HUES64 (cell line): ENCODE results near the gene SLC30A4.

Experiments
- H3K27ac ChIP-seq: 2 replicates; pipeline ENCODE4 v1.7.0; 2013; ENCODE audit warnings: low read depth, low read length, inconsistent platforms
- H3K27me3 ChIP-seq: 2 replicates; pipeline ENCODE4 v1.6.1; 2013; ENCODE audit warnings: mild to moderate bottlenecking, low read length; ENCODE audit not compliant: insufficient read depth
- H3K36me3 ChIP-seq: 2 replicates; pipeline ENCODE4 v1.6.1; 2013; ENCODE audit warnings: mild to moderate bottlenecking, low read length; ENCODE audit not compliant: insufficient read depth
- H3K4me1 ChIP-seq: 2 replicates; pipeline ENCODE4 v1.6.1; 2013; ENCODE audit warnings: mild to moderate bottlenecking, low read length, moderate library complexity; ENCODE audit not compliant: insufficient read depth
- H3K4me3 ChIP-seq: 2 replicates; pipeline ENCODE4 v1.5.1; 2013; ENCODE audit warnings: mild to moderate bottlenecking, low read length, moderate library complexity
- H3K9ac ChIP-seq: 2 replicates; pipeline ENCODE4 v1.6.1; 2013; ENCODE audit warnings: mild to moderate bottlenecking, low read depth, low read length
- H3K9me3 ChIP-seq: 2 replicates; pipeline ENCODE4 v1.6.1; 2013; ENCODE audit warnings: low read depth, low read length; ENCODE audit not compliant: insufficient read depth
- WGBS: fragments of 150-250, 120-280 bp; methylation state at CpG from one replicate; pipeline ENCODE4 v1.1.7; 2013; ENCODE audit warnings: missing lambda C conversion rate; 5-methylcytosine and 5-hydroxymethylcytosine counted together

SLC30A4 gene

GRCh38 chr15:45434078-45434567, 88.4 kb downstream of the SLC30A4 start:
- Histone ChIP-seq H3K9me3 (no peaks in the 10 kb centered on the region), H3K4me1 (no peaks in the 10 kb centered on the region), H3K27me3 (peaks cover 47% of the 10 kb centered on the region), H3K27ac (no peak overlapping the region), H3K36me3 (no peaks in the 10 kb centered on the region), H3K9ac (no peak overlapping the region), H3K4me3 (no peak overlapping the region)
- 97% methylated on average over 2 of the region's 2 CpGs for WGBS

- Histone ChIP-seq H3K36me3 (no peaks in the 10 kb centered on the region), H3K9me3 (no peaks in the 10 kb centered on the region), H3K27ac (no peak overlapping the region), H3K4me3 (no peak overlapping the region), H3K4me1 (no peaks in the 10 kb centered on the region), H3K9ac (no peak overlapping the region), H3K27me3 (peaks cover 48% of the 10 kb centered on the region)
- WGBS: 54% methylated on average over 2 of the region's 2 CpGs
These were observed 91.0 kb downstream of the SLC30A4 start for GRCh38 chr15:45431511-45431910.

GRCh38 chr15:45429941-45430792, 92.4 kb downstream of the SLC30A4 start:
- no peaks in the 10 kb centered on the region for H3K36me3 ChIP-seq
- no peak overlapping the region for H3K27ac ChIP-seq
- peak overlapping the region; percentile 55 for H3K4me3 ChIP-seq
- WGBS: 13% methylated on average over 73 of the region's 73 CpGs
- no peak overlapping the region for H3K9ac ChIP-seq
- no peaks in the 10 kb centered on the region for H3K9me3 ChIP-seq
- no peaks in the 10 kb centered on the region for H3K4me1 ChIP-seq
- H3K27me3 ChIP-seq: peaks cover 48% of the 10 kb centered on the region
